ENCODE data around the gene SPATA33.
"Not testable (repeated sequence)": the region's sequence is repeated elsewhere in the genome, so short reads cannot be mapped to it uniquely, and the experiment has no call there.

SPATA33 gene

DNA sequence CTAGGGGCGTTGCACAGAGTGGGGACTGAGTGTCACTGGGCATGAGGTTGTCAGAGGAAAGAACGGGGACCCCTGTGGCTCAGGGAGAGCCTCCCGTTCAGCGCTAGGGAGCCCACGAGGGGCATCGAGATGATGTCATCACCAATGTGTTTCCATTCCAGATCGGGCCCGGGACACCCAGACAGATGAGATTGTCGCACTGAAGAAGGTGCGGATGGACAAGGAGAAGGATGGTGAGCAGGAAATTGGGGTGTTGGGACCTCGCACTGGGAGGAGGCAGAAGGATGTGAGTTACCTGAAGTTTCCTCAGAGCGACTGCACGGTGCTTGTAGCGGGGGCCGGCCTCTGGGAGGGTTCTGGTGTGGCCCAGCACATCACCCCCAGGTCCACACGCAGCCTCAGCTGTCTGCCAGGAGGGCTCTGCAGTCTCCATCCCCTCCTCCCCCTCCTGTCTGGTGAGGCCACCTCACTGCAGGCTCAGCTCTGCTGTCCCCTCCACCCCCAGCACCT is 32.8 kb downstream of the SPATA33 start:
- Histone ChIP-seq H3K4me1 (ENCODE audit: insufficient read depth, low read length) (peaks cover 7% of the 10 kb centered on the region), H3K9ac (ENCODE audit: low read length) (no peak overlapping the region), H3K36me3 (ENCODE audit: insufficient read depth, low read length) (peaks cover 38% of the 10 kb centered on the region), H3K27ac (ENCODE audit: low read depth, low read length) (no peak overlapping the region), H3K9me3 (ENCODE audit: low read length) (no peaks in the 10 kb centered on the region), H3K4me3 (ENCODE audit: low read depth in 1 of 2, low read length in 2 of 2) (no peak overlapping the region), H3K27me3 (ENCODE audit: control insufficient read depth in 1 of 2, insufficient read depth in 2 of 2, low read length in 2 of 2) (no peaks in the 10 kb centered on the region)

GRCh38 chr16:89691231-89691985 is 33.8 kb downstream of the SPATA33 start:
- Histone ChIP-seq H3K4me3 (ENCODE audit: low read depth in 1 of 2, low read length in 2 of 2) (no peak overlapping the region), H3K36me3 (ENCODE audit: insufficient read depth, low read length) (peaks cover 38% of the 10 kb centered on the region), H3K4me1 (ENCODE audit: insufficient read depth, low read length) (peaks cover 7% of the 10 kb centered on the region), H3K9me3 (ENCODE audit: low read length) (no peaks in the 10 kb centered on the region), H3K27me3 (ENCODE audit: control insufficient read depth in 1 of 2, insufficient read depth in 2 of 2, low read length in 2 of 2) (no peaks in the 10 kb centered on the region), H3K27ac (ENCODE audit: low read depth, low read length) (no peak overlapping the region), H3K9ac (ENCODE audit: low read length) (no peak overlapping the region)

- no peak overlapping the region for H3K4me3 ChIP-seq (ENCODE audit: low read depth in 1 of 2, low read length in 2 of 2)
- peaks cover 7% of the 10 kb centered on the region for H3K4me1 ChIP-seq (ENCODE audit: insufficient read depth, low read length)
- H3K27me3 ChIP-seq (ENCODE audit: control insufficient read depth in 1 of 2, insufficient read depth in 2 of 2, low read length in 2 of 2): no peaks in the 10 kb centered on the region
- no peaks in the 10 kb centered on the region for H3K9me3 ChIP-seq (ENCODE audit: low read length)
- peaks cover 38% of the 10 kb centered on the region for H3K36me3 ChIP-seq (ENCODE audit: insufficient read depth, low read length)
- no peak overlapping the region for H3K27ac ChIP-seq (ENCODE audit: low read depth, low read length)
- no peak overlapping the region for H3K9ac ChIP-seq (ENCODE audit: low read length)
Measured at GRCh38 chr16:89691986-89692569, 34.4 kb downstream of the SPATA33 start.

DNA sequence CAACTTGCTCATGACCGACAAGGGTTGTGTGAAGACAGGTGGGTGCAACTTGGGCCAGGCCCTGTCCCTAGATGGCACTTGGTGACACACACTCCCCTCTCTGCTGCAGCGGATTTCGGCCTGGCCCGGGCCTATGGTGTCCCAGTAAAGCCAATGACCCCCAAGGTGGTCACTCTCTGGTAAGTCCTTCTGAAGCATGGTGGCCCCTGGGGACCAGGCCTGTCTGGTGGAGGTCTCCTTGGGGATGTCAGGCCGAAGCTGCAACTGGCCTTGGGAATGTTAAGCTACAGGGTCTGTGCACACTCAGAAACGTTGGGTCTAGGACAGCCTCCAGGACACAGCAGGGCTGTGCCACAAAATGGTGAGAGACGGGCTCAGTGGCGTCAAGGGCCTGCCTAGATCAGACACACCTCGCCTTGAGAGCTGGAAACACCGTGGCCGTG is 35.7 kb downstream of the SPATA33 start:
- H3K27ac ChIP-seq (ENCODE audit: low read depth, low read length): no peak overlapping the region
- H3K9me3 ChIP-seq (ENCODE audit: low read length): no peaks in the 10 kb centered on the region
- peaks cover 38% of the 10 kb centered on the region for H3K36me3 ChIP-seq (ENCODE audit: insufficient read depth, low read length)
- no peaks in the 10 kb centered on the region for H3K4me1 ChIP-seq (ENCODE audit: insufficient read depth, low read length)
- H3K4me3 ChIP-seq (ENCODE audit: low read depth in 1 of 2, low read length in 2 of 2): no peak overlapping the region
- no peaks in the 10 kb centered on the region for H3K27me3 ChIP-seq (ENCODE audit: control insufficient read depth in 1 of 2, insufficient read depth in 2 of 2, low read length in 2 of 2)
- H3K9ac ChIP-seq (ENCODE audit: low read length): no peak overlapping the region

DNA sequence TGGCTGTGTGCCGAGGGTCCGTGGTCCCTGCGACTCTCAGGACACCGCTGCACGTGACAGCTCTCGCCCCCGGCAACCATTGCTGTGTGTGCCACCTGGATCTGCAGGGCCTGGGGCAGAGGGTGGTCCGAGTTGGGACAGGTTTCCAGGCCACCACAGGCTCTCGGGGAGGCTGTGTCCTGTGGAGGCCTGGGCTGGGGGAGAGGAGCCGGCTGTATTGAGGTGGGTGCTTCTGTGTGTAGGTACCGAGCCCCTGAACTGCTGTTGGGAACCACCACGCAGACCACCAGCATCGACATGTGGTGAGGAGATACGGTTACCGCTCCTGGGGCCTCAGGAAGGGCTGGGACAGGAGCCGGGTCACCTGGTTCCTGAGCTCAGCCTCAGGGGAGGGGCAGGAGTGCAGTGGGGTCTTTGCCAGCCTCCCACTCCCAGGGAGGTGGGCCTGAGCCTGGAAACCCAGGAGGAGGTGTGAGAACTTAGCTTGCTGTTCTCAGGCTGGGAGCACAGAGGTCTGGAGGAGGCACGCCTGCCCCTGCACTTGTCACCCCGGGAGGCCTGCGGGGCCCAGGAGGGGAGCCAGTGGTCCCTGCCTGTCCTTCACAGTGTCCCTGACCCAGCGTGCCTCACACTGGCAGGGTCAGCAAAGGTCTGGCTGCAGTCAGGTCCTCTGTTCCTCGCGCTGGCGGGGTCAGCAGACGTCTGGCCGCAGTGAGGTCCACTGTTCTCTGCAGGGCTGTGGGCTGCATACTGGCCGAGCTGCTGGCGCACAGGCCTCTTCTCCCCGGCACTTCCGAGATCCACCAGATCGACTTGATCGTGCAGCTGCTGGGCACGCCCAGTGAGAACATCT is 36.5 kb downstream of the SPATA33 start:
- Histone ChIP-seq H3K27ac (ENCODE audit: low read depth, low read length) (no peak overlapping the region), H3K4me3 (ENCODE audit: low read depth in 1 of 2, low read length in 2 of 2) (no peak overlapping the region), H3K4me1 (ENCODE audit: insufficient read depth, low read length) (no peaks in the 10 kb centered on the region), H3K36me3 (ENCODE audit: insufficient read depth, low read length) (peaks cover 34% of the 10 kb centered on the region), H3K9me3 (ENCODE audit: low read length) (no peaks in the 10 kb centered on the region), H3K27me3 (ENCODE audit: control insufficient read depth in 1 of 2, insufficient read depth in 2 of 2, low read length in 2 of 2) (no peaks in the 10 kb centered on the region), H3K9ac (ENCODE audit: low read length) (no peak overlapping the region)

DNA sequence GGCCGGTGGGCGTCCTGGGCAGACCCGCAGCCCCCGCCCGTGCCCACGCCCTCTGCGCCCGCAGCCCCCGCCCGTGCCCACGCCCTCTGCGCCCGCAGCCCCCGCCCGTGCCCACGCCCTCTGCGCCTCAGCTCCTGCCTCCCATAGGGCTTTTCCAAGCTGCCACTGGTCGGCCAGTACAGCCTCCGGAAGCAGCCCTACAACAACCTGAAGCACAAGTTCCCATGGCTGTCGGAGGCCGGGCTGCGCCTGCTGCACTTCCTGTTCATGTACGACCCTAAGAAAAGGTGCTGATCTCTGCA is 37.1 kb downstream of the SPATA33 start:
- peaks cover 29% of the 10 kb centered on the region for H3K36me3 ChIP-seq (ENCODE audit: insufficient read depth, low read length)

GRCh38 chr16:89695086-89695874 is 37.6 kb downstream of the SPATA33 start:
- peaks cover 29% of the 10 kb centered on the region for H3K36me3 ChIP-seq (ENCODE audit: insufficient read depth, low read length)
- H3K4me3 ChIP-seq (ENCODE audit: low read depth in 1 of 2, low read length in 2 of 2): no peak overlapping the region
- H3K9me3 ChIP-seq (ENCODE audit: low read length): no peaks in the 10 kb centered on the region
- no peak overlapping the region for H3K27ac ChIP-seq (ENCODE audit: low read depth, low read length)
- no peak overlapping the region for H3K9ac ChIP-seq (ENCODE audit: low read length)
- peaks cover under 1% of the 10 kb centered on the region for H3K4me1 ChIP-seq (ENCODE audit: insufficient read depth, low read length)
- no peaks in the 10 kb centered on the region for H3K27me3 ChIP-seq (ENCODE audit: control insufficient read depth in 1 of 2, insufficient read depth in 2 of 2, low read length in 2 of 2)

More for the DNA sequence above, 37.1 kb downstream of the SPATA33 start:
- not testable (repeated sequence) for H3K4me3 ChIP-seq (ENCODE audit: low read depth in 1 of 2, low read length in 2 of 2); H3K4me1 ChIP-seq (ENCODE audit: insufficient read depth, low read length); H3K9ac ChIP-seq (ENCODE audit: low read length); H3K27ac ChIP-seq (ENCODE audit: low read depth, low read length); H3K9me3 ChIP-seq (ENCODE audit: low read length); H3K27me3 ChIP-seq (ENCODE audit: control insufficient read depth in 1 of 2, insufficient read depth in 2 of 2, low read length in 2 of 2)

DNA sequence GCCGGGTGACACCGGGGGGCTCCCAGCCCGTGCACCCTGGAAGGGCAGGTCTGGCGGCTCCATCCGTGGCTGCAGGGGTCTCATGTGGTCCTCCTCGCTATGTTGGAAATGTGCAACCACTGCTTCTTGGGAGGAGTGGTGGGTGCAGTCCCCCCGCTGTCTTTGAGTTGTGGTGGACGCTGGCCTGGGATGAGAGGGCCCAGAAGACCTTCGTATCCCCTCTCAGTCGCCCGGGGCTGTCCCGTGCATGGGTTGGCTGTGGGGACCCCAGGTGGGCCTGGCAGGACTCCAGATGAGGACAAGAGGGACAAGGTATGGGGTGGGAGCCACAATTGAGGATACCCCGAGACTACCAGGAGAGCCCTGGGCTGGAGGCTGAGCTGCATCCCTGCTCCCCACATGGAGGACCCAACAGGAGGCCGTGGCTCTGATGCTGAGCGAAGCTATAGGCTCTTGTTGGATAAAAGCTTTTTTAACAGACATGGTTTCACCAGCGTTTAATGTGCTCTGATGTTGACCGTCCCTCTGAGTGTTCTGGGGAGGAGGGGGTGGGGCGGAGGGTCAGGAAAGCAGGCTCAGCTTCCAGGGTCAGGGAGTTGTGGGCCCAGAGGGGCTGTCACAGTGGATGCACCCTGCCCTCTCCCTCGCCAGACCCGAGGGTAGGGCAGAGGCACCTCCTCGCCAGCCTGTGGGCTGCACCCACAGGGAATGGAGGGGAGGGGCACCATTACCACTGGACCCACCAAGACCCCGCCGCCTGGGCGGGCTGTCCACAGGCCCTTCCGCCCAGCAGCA is 38.4 kb downstream of the SPATA33 start:
- Histone ChIP-seq H3K4me1 (ENCODE audit: insufficient read depth, low read length) (peaks cover 8% of the 10 kb centered on the region), H3K4me3 (ENCODE audit: low read depth in 1 of 2, low read length in 2 of 2) (no peak overlapping the region), H3K9ac (ENCODE audit: low read length) (no peak overlapping the region), H3K27ac (ENCODE audit: low read depth, low read length) (no peak overlapping the region), H3K36me3 (ENCODE audit: insufficient read depth, low read length) (peaks cover 25% of the 10 kb centered on the region), H3K9me3 (ENCODE audit: low read length) (no peaks in the 10 kb centered on the region), H3K27me3 (ENCODE audit: control insufficient read depth in 1 of 2, insufficient read depth in 2 of 2, low read length in 2 of 2) (peaks cover 0 to 6% of the 10 kb centered on the region in 2 donors)

DNA sequence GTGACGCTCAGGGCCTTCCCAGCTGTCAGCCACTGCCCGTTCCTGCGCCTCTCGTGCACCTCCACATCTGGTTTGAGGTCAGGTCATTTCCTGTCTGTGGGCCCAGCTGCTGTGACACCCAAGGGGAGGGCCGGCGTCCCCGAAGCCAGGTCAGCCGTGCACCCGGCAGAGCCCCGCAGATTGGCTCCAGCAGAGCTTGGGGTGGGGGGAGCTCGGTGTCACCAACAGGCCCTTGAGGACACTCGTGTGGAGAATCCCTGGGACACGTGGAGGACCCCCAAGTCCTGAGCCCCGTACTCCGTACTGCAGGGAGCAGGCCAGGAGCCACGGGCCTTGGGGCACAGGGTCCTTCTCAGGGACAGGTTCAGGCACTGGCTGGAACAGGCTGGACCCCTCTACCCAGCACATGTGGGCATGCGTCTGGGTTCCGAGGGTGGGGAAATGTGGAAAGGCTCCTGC is 39.1 kb downstream of the SPATA33 start:
- H3K27ac ChIP-seq (ENCODE audit: low read depth, low read length): no peak overlapping the region
- H3K4me3 ChIP-seq (ENCODE audit: low read depth in 1 of 2, low read length in 2 of 2): no peak overlapping the region
- H3K4me1 ChIP-seq (ENCODE audit: insufficient read depth, low read length): peaks cover 8% of the 10 kb centered on the region
- no peaks in the 10 kb centered on the region for H3K9me3 ChIP-seq (ENCODE audit: low read length)
- H3K27me3 ChIP-seq (ENCODE audit: control insufficient read depth in 1 of 2, insufficient read depth in 2 of 2, low read length in 2 of 2): peaks cover 0 to 10% of the 10 kb centered on the region in 2 donors
- H3K36me3 ChIP-seq (ENCODE audit: insufficient read depth, low read length): peaks cover 19% of the 10 kb centered on the region
- H3K9ac ChIP-seq (ENCODE audit: low read length): no peak overlapping the region

GRCh38 chr16:89697161-89697615 is 39.6 kb downstream of the SPATA33 start:
- Histone ChIP-seq H3K4me1 (ENCODE audit: insufficient read depth, low read length) (peaks cover 8% of the 10 kb centered on the region), H3K36me3 (ENCODE audit: insufficient read depth, low read length) (peaks cover 15% of the 10 kb centered on the region), H3K9me3 (ENCODE audit: low read length) (no peaks in the 10 kb centered on the region), H3K27ac (ENCODE audit: low read depth, low read length) (no peak overlapping the region), H3K27me3 (ENCODE audit: control insufficient read depth in 1 of 2, insufficient read depth in 2 of 2, low read length in 2 of 2) (peaks cover 0 to 15% of the 10 kb centered on the region in 2 donors), H3K9ac (ENCODE audit: low read length) (no peak overlapping the region), H3K4me3 (ENCODE audit: low read depth in 1 of 2, low read length in 2 of 2) (no peak overlapping the region)

Measured in muscle layer of colon (tissue), 2 donors.